ENCODE results near the gene ADAMTSL4. TPM values are rescaled to one million over a fixed set of nuclear protein-coding genes. Genes with fewer than 3 reads are reported as not detected.
A peak's percentile ranks its signal among the peaks of the same experiment; 100 is the strongest.

ADAMTSL4 gene
- total and polyA plus RNA-seq, 2 donors (not counting 1 experiment from before 2014, with no cell fraction given) = 7.3 to 13.0 TPM

DNA sequence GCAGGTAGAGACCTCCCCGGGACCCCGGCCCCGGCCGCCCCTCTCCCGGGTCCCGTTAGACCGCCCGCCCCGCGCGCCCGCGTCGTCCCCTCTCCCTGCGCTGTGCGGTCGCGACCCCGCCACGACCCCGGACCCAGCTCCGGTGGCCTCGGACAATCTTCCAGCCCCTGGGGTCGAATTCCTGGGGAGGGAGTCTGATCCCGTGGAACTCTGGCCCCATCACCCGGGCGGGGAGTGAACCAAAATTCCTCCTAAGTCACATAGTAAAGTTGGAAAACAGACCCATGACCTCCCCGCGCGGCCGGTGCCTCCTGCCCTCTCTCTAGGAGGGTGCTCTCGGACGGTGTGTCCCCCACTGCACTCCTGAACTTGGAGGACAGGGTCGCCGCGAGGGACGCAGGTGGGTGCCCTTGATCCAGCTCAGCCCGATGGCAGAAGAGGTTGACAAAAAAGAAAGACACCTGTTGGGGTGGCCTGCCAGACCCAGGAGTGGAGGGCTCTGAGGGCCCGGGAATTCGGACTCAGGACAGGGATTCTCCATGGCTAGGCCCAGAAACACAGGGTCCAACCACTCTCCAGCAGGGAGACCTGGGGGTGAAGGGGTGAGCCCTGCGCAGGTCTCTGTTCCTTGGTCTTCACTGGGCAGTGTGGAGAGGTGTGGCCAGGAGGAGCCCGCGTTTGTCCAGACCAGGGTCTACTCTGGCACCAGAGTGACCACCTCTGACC, 451 bp downstream of the ADAMTSL4 start:
- H3K27me3 ChIP-seq (ENCODE audit: control insufficient read depth, insufficient read depth, low read length) = no peaks in the 10 kb centered on the region
- peaks cover 1% of the 10 kb centered on the region for H3K36me3 ChIP-seq (ENCODE audit: control insufficient read depth, insufficient read depth, low read length)
- H3K4me2 ChIP-seq (ENCODE audit: extremely low read depth, insufficient read depth, low read length) = peak overlapping the region; percentile 87
- peak overlapping the region; percentile 61 for H3K9ac ChIP-seq (ENCODE audit: insufficient read depth, low read length)
- TF ChIP-seq, protein P1, sequence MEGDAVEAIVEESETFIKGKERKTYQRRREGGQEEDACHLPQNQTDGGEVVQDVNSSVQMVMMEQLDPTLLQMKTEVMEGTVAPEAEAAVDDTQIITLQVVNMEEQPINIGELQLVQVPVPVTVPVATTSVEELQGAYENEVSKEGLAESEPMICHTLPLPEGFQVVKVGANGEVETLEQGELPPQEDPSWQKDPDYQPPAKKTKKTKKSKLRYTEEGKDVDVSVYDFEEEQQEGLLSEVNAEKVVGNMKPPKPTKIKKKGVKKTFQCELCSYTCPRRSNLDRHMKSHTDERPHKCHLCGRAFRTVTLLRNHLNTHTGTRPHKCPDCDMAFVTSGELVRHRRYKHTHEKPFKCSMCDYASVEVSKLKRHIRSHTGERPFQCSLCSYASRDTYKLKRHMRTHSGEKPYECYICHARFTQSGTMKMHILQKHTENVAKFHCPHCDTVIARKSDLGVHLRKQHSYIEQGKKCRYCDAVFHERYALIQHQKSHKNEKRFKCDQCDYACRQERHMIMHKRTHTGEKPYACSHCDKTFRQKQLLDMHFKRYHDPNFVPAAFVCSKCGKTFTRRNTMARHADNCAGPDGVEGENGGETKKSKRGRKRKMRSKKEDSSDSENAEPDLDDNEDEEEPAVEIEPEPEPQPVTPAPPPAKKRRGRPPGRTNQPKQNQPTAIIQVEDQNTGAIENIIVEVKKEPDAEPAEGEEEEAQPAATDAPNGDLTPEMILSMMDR (conservative IDR thresholded peaks at IDR 0.05 in 1 of 2, IDR thresholded peaks at IDR 0.05 in 1 of 2; ENCODE audit: low read depth in 1 of 2, low read length in 2 of 2) = no peak
- TF ChIP-seq EZH2 (IDR thresholded peaks at IDR 0.05; ENCODE audit: low read length, missing control alignments) = no peak
- no peaks in the 10 kb centered on the region for H4K20me1 ChIP-seq (ENCODE audit: control insufficient read depth, extremely low read depth, insufficient read depth, low read length)
- no peaks in the 10 kb centered on the region for H3K79me2 ChIP-seq (ENCODE audit: control insufficient read depth, insufficient read depth, low read length)
- H3K27ac ChIP-seq (ENCODE audit: insufficient read depth, low read length) = peak overlapping the region; percentile 56
- H3K4me1 ChIP-seq (ENCODE audit: control insufficient read depth, extremely low read depth, insufficient read depth, low read length) = peaks cover 14% of the 10 kb centered on the region
- H2AFZ ChIP-seq (ENCODE audit: low read length) = no peak overlapping the region
- H3K9me3 ChIP-seq (ENCODE audit: control insufficient read depth, insufficient read depth, low read depth, low read length) = no peaks in the 10 kb centered on the region
- DNase-seq (ENCODE audit: low read depth in 2 of 2) = no peak
- H3K4me3 ChIP-seq (replicated peaks in 1 of 4; ENCODE audit: control extremely low read depth in 1 of 4, insufficient read depth in 1 of 4, low read depth in 3 of 4, low read length in 4 of 4) = peak overlapping the region; percentile 38 to 77 (median 60)

DNA sequence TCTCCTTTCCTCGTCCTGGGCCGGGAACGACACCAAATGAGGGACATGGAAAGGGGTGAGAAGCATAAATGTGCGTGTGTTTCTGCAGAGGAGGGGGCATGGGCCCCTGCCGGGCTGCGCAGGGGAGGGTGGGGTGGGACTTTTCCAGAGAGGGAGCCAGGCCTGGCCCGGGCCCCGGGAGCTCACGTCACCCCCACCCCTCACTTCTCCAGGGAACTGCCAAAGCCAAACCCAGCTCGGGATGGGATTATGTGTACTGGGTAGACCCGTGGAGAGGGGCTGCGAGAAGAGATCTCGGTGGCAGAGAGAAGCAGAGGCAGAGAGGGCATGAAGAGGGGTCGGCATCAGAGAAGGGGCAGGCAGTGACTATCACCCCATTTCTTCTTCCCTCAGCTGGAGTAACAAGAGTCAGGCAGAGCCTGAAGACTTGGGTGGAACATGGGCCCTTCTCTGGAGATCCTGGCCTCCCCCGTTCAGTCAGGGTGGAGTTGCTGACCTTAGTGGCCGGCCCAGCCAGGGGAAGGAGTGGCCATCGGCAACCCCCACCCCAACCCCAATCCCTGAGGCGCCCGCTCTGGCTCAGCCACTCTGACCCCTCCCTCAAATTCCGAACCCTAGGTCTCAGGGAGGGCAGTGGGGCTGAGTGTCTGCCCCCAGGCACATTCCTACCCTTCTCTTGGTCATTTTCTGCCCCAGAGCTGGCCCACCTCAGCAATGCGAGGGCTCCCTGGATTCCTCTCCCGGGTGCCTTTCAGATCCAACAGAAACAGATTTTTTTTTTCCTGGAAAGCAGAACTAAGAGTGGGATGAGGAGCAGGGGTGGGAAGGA, 1.2 kb downstream of the ADAMTSL4 start:
- Histone ChIP-seq H3K27me3 (ENCODE audit: control insufficient read depth, insufficient read depth, low read length) (no peaks in the 10 kb centered on the region), H2AFZ (ENCODE audit: low read length) (no peak overlapping the region), H3K9me3 (ENCODE audit: control insufficient read depth, insufficient read depth, low read depth, low read length) (no peaks in the 10 kb centered on the region), H3K79me2 (ENCODE audit: control insufficient read depth, insufficient read depth, low read length) (no peaks in the 10 kb centered on the region), H3K9ac (ENCODE audit: insufficient read depth, low read length) (no peak overlapping the region), H3K4me2 (ENCODE audit: extremely low read depth, insufficient read depth, low read length) (peak overlapping the region; percentile 87), H3K36me3 (ENCODE audit: control insufficient read depth, insufficient read depth, low read length) (peaks cover 3% of the 10 kb centered on the region), H3K27ac (ENCODE audit: insufficient read depth, low read length) (peak overlapping the region; percentile 56), H4K20me1 (ENCODE audit: control insufficient read depth, extremely low read depth, insufficient read depth, low read length) (no peaks in the 10 kb centered on the region), H3K4me1 (ENCODE audit: control insufficient read depth, extremely low read depth, insufficient read depth, low read length) (peaks cover 14% of the 10 kb centered on the region), H3K4me3 (replicated peaks in 1 of 4; ENCODE audit: control extremely low read depth in 1 of 4, insufficient read depth in 1 of 4, low read depth in 3 of 4, low read length in 4 of 4) (peak overlapping the region; percentile 38 to 77 (median 60))
- peak in 1 of 2 donors; percentile 52 for DNase-seq (ENCODE audit: low read depth in 2 of 2)
- TF ChIP-seq EZH2 (IDR thresholded peaks at IDR 0.05; ENCODE audit: low read length, missing control alignments) = no peak
- TF ChIP-seq, protein P1 (conservative IDR thresholded peaks at IDR 0.05 in 1 of 2, IDR thresholded peaks at IDR 0.05 in 1 of 2; ENCODE audit: low read depth in 1 of 2, low read length in 2 of 2) = no peak

DNA sequence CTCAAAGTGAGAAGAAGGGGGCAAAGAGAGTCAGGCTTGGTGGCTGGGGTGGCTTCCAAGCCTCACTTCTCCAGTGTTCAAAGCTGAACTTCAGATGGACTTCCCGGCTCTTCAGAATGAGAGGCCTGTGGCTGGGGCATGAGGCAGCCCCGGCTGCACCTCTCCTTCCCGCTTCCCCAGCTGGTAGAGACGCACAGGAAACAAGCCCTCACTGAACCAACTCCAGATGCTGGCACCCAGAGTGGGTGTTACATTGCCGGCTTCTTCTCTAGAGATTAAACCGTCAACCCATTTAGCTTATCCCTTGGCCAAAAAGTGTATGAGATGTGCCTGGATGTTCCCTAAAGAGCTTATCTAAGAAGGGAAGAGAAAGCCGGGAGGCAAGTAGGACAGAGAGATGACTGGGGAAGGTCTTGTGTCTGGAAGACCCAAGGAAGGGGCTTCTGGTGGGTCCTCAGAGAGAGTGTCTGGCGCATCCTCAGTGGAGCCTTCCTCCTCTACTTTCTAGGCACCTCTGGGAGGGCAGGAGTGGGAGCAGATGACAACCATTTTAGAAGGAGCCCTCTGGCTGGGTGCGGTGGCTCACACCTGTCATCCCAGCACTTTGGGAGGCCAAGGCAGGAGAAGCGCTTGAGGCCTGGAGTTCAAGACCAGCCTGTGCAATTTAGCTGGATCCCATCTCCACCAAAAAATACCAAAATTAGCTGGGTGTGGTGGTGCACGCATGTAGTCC, 2.0 kb downstream of the ADAMTSL4 start:
- peaks cover 7% of the 10 kb centered on the region for H3K36me3 ChIP-seq (ENCODE audit: control insufficient read depth, insufficient read depth, low read length)
- H3K9ac ChIP-seq (ENCODE audit: insufficient read depth, low read length) = no peak overlapping the region
- H3K27me3 ChIP-seq (ENCODE audit: control insufficient read depth, insufficient read depth, low read length) = no peaks in the 10 kb centered on the region
- peak overlapping the region; percentile 5 for H3K4me2 ChIP-seq (ENCODE audit: extremely low read depth, insufficient read depth, low read length)
- TF ChIP-seq EZH2 (IDR thresholded peaks at IDR 0.05; ENCODE audit: low read length, missing control alignments) = no peak
- TF ChIP-seq, protein P1 (conservative IDR thresholded peaks at IDR 0.05 in 1 of 2, IDR thresholded peaks at IDR 0.05 in 1 of 2; ENCODE audit: low read depth in 1 of 2, low read length in 2 of 2) = no peak
- H3K27ac ChIP-seq (ENCODE audit: insufficient read depth, low read length) = peak overlapping the region; percentile 56
- DNase-seq (ENCODE audit: low read depth in 2 of 2) = no peak
- H3K4me1 ChIP-seq (ENCODE audit: control insufficient read depth, extremely low read depth, insufficient read depth, low read length) = peaks cover 14% of the 10 kb centered on the region
- peak overlapping the region in 2 of 4 experiments; percentile 70 to 77 for H3K4me3 ChIP-seq (replicated peaks in 1 of 4; ENCODE audit: control extremely low read depth in 1 of 4, insufficient read depth in 1 of 4, low read depth in 3 of 4, low read length in 4 of 4)
- no peaks in the 10 kb centered on the region for H4K20me1 ChIP-seq (ENCODE audit: control insufficient read depth, extremely low read depth, insufficient read depth, low read length)
- no peaks in the 10 kb centered on the region for H3K9me3 ChIP-seq (ENCODE audit: control insufficient read depth, insufficient read depth, low read depth, low read length)
- no peak overlapping the region for H2AFZ ChIP-seq (ENCODE audit: low read length)
- H3K79me2 ChIP-seq (ENCODE audit: control insufficient read depth, insufficient read depth, low read length) = no peaks in the 10 kb centered on the region

Measured in fibroblast of lung (primary cell).